Measurements from ENCODE around the gene GPR21. TPM values are rescaled to one million over a fixed set of nuclear protein-coding genes. Genes with fewer than 3 reads are reported as not detected.

The GPR21 gene
- total RNA-seq, 4 donors from 2014 or later, result 0.88 to 4.2 (median 2.2) TPM

GRCh38 chr9:123011878-123012528 lies 21.5 kb upstream of the GPR21 start:
- TF ChIP-seq CTCF (IDR thresholded peaks at IDR 0.05; ENCODE audit: low read depth), result no peak

GRCh38 chr9:123016631-123017030 lies 16.8 kb upstream of the GPR21 start:
- TF ChIP-seq CTCF (IDR thresholded peaks at IDR 0.05; ENCODE audit: low read depth), result no peak

- no peak for TF ChIP-seq CTCF (IDR thresholded peaks at IDR 0.05; ENCODE audit: low read depth)
Observed at GRCh38 chr9:123020796-123021195, 12.7 kb upstream of the GPR21 start.

- TF ChIP-seq CTCF (IDR thresholded peaks at IDR 0.05; ENCODE audit: low read depth), result no peak
Observed at GRCh38 chr9:123026425-123026824, 7.0 kb upstream of the GPR21 start.

- TF ChIP-seq CTCF (IDR thresholded peaks at IDR 0.05; ENCODE audit: low read depth), result no peak
Observed at GRCh38 chr9:123027517-123027916, 6.0 kb upstream of the GPR21 start.

- no peak for TF ChIP-seq CTCF (IDR thresholded peaks at IDR 0.05; ENCODE audit: low read depth)
Observed at GRCh38 chr9:123028136-123028535, 5.3 kb upstream of the GPR21 start.

GRCh38 chr9:123028973-123029372 lies 4.5 kb upstream of the GPR21 start:
- no peak for TF ChIP-seq CTCF (IDR thresholded peaks at IDR 0.05; ENCODE audit: low read depth)
